Kidney (tissue), 14 donors: ENCODE data around the gene DNAH11. TPM values are rescaled to one million over a fixed set of nuclear protein-coding genes. Genes with fewer than 3 reads are reported as not detected.
A peak's percentile ranks its signal among the peaks of the same experiment; 100 is the strongest.

Experiments
- DNase-seq, 5 donors: peaks; one replicate each; pipeline ENCODE4 v3.0.0-alpha.2; 2013 to 2020
- FAIRE-seq: peaks from 2 replicates; lab custom pipeline; 2012; peaks lifted over from hg19 to GRCh38; lab: Jason Lieb, UNC
- H3K27ac ChIP-seq, 2 donors: one replicate each; pipeline ENCODE4 v1.7.0; 2013; ENCODE audit warnings: low read depth in 2 of 2, low read length in 2 of 2, inconsistent platforms in 1 of 2
- H3K27me3 ChIP-seq: one replicate; pipeline ENCODE4 v1.7.1; 2013; ENCODE audit warnings: low read length, inconsistent platforms; ENCODE audit not compliant: control insufficient read depth, insufficient read depth
- H3K36me3 ChIP-seq, 3 donors: one replicate each; pipeline versions ENCODE4 v1.7.0 to v1.7.1; 2013; ENCODE audit warnings: low read length in 3 of 3, control low read depth in 1 of 3, inconsistent platforms in 1 of 3; ENCODE audit not compliant: insufficient read depth in 3 of 3, control insufficient read depth in 2 of 3
- H3K4me1 ChIP-seq, 3 donors: one replicate each; pipeline versions ENCODE4 v1.7.0 to v1.7.1; 2013; ENCODE audit warnings: low read length in 3 of 3, inconsistent platforms in 1 of 3, low read depth in 1 of 3; ENCODE audit not compliant: control insufficient read depth in 2 of 3, insufficient read depth in 2 of 3
- H3K4me3 ChIP-seq, 3 donors: one replicate each; pipeline versions ENCODE4 v1.7.0 to v1.8.1; 2013; ENCODE audit warnings: low read length in 3 of 3, control low read depth in 1 of 3, inconsistent platforms in 1 of 3
- H3K9ac ChIP-seq, 3 donors: one replicate each; pipeline versions ENCODE4 v1.7.0 to v1.7.1; 2013; ENCODE audit warnings: low read length in 3 of 3, control low read depth in 1 of 3, inconsistent platforms in 1 of 3
- H3K9me3 ChIP-seq, 3 donors: one replicate each; pipeline versions ENCODE4 v1.7.0 to v1.7.1; 2013; ENCODE audit warnings: low read length in 3 of 3, control low read depth in 1 of 3, inconsistent platforms in 1 of 3; ENCODE audit not compliant: control insufficient read depth in 2 of 3, insufficient read depth in 1 of 3
- intact Hi-C: fragments of 100-400 bp; cut with DNase I; formaldehyde crosslinking; loops from one replicate; pipeline ENCODE4 v1.11.1; 2022
- polyA plus RNA-seq: library from polyadenylated mRNA; stranded (reverse); fragments of 350-450 nt; fragmentation: Illumina TruSeq; extraction: RNeasy Lipid Tissue Mini Kit (QIAGEN cat#74804); gene quantifications from one replicate; pipeline ENCODE4 v1.2.3, GENCODE V29; 2014; ENCODE audit warnings: low read depth, low replicate concordance; ENCODE audit not compliant: insufficient read depth
- total RNA-seq: library from RNA; stranded (reverse); fragmentation: NEBNext Ultra II Directional; extraction: Animal tissue kit (Norgen Biotek cat#: 25700); gene quantifications from one replicate; pipeline ENCODE4 v1.2.1, GENCODE V29; 2021
- TF ChIP-seq, protein P1 (sequence below): IDR thresholded peaks from 3 replicates; pipeline ENCODE4 v1.5.1; 2012; ENCODE audit warnings: mild to moderate bottlenecking, moderate library complexity, borderline replicate concordance; ENCODE audit not compliant: insufficient read depth; ENCODE audit errors: extremely low read depth
- donor health status: control.
- donor health status: control.
- donor health status: control.
- donor health status: control.
- donor health status: control.
- donor health status: DM: yes; HTN: yes; CAD: no.
- donor health status: Normal renal cell carcinoma (clear cell type).

Gene DNAH11
- total and polyA plus RNA-seq, 2 donors from 2014 or later, result 0.58 to 2.3 TPM

DNA sequence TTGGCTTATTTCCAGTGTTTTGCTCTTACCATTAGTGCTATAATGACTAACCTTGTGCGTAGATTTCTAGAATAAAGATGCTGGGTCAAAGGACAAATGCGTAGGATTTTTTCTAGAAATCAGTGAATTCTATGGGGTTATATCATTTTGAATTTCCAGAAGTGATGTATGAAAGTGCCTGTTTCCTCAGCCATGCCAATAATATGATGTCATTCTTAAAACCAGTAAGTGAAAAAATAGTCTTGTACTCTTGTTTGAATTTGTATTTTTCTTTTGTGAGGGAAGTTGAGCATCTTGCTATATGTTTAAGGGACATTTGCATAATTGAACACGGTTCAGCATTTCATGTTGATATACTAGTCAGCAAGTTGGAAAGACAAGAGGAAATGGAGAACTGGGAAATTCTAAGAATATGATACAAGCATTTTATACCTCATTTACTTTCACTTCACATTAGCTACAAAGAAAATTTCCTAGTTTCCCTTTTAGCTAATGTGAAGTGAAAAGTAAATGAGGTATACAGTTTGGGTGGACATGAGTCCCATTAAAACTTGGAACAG is 3.8 kb upstream of the DNAH11 start:
- peaks cover 12% of the 10 kb centered on the region for H3K27me3 ChIP-seq

DNA sequence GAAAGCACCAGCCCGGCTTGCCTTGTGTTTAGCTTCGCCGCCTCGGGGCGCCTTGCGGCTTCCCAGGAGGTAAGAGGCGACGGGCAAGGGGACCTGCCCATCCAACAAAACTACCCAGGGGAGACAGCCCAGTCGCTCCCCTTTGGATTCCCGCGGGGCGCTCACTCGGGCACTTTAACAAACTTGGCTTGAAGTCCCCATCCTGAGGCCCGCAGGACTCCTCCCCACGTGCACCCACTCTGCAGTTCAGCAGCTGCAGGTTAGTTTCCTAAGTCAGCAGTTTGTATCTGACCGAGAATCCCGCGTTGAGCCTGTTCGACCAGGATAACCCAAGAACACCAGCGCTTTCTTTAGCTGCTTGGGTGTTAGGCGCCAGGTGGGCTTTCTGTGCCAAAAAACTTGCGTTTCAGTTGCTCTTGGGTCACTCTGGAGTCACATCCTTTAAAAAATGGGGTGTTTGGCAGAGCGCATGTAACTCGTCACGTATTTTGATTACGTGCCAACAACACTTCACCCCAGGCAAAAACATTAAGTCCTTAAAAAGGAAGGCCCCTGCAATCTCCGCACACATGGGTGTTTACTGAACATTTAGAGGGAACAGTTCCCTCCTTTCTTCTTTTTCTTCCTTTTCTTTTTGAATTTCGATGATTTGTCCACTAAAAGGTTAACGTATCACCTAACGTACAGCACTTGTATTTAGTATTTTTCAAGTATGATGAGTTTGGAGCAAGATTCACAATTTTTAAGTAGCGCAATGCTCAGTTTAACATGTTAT is 876 bp downstream of the DNAH11 start:
- H3K9ac ChIP-seq, result no peak overlapping the region
- peak in 3 of 5 donors; percentile 18 to 68 (median 52) for DNase-seq
- H3K36me3 ChIP-seq, result no peaks in the 10 kb centered on the region
- FAIRE-seq, result no peak
- intact Hi-C loops, result no loop called here
- peaks cover 22% of the 10 kb centered on the region for H3K27me3 ChIP-seq
- H3K27ac ChIP-seq, result no peak overlapping the region
- H3K9me3 ChIP-seq, result no peaks in the 10 kb centered on the region
- peaks cover 0 to 4% (median 0%) of the 10 kb centered on the region in 3 donors for H3K4me1 ChIP-seq
- H3K4me3 ChIP-seq, result peak overlapping the region in 1 of 3 donors; percentile 26
- TF ChIP-seq, protein P1, sequence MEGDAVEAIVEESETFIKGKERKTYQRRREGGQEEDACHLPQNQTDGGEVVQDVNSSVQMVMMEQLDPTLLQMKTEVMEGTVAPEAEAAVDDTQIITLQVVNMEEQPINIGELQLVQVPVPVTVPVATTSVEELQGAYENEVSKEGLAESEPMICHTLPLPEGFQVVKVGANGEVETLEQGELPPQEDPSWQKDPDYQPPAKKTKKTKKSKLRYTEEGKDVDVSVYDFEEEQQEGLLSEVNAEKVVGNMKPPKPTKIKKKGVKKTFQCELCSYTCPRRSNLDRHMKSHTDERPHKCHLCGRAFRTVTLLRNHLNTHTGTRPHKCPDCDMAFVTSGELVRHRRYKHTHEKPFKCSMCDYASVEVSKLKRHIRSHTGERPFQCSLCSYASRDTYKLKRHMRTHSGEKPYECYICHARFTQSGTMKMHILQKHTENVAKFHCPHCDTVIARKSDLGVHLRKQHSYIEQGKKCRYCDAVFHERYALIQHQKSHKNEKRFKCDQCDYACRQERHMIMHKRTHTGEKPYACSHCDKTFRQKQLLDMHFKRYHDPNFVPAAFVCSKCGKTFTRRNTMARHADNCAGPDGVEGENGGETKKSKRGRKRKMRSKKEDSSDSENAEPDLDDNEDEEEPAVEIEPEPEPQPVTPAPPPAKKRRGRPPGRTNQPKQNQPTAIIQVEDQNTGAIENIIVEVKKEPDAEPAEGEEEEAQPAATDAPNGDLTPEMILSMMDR, result no peak

More for the DNA sequence above, 3.8 kb upstream of the DNAH11 start:
- intact Hi-C loops, result no loop called here
- H3K9me3 ChIP-seq, result no peaks in the 10 kb centered on the region
- TF ChIP-seq, protein P1, result no peak
- FAIRE-seq (no peak), DNase-seq (no peak)
- no peak overlapping the region for H3K9ac ChIP-seq
- no peak overlapping the region for H3K27ac ChIP-seq
- H3K4me1 ChIP-seq, result peaks cover 0 to 4% (median 0%) of the 10 kb centered on the region in 3 donors
- no peak overlapping the region for H3K4me3 ChIP-seq
- no peaks in the 10 kb centered on the region for H3K36me3 ChIP-seq

DNA sequence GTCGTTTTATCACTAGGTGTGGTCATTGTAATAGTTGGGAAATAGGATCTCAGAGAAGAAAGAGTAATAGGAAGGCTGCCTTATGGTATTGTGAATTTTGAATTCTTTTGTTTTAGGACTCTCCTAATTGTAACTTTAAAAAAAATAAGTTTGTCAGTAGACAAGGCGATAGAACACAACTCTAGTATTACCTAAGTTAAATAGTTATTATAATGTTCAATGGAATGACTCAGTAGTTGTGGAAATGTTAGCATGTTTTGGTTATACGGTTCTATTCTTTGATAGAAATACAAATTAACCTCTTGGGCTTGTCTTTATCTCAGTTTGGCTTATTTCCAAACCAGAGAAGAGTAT is 1.4 kb downstream of the DNAH11 start:
- no peaks in the 10 kb centered on the region for H3K36me3 ChIP-seq
- no peaks in the 10 kb centered on the region for H3K9me3 ChIP-seq
- intact Hi-C loops, result no loop called here
- H3K4me1 ChIP-seq, result peaks cover 0 to 4% (median 0%) of the 10 kb centered on the region in 3 donors
- H3K4me3 ChIP-seq, result no peak overlapping the region
- TF ChIP-seq, protein P1, result no peak
- DNase-seq (no peak), FAIRE-seq (no peak)
- no peak overlapping the region for H3K27ac ChIP-seq
- H3K9ac ChIP-seq, result no peak overlapping the region
- H3K27me3 ChIP-seq, result peaks cover 22% of the 10 kb centered on the region
